HepG2 (cell line): ENCODE measurements around the gene CHN1.

ENCODE experiments used
- PAX8 ChIP-seq: sonication (generic); formaldehyde crosslinking; IDR thresholded peaks from 2 replicates; pipeline ENCODE4 v1.8.0; 2022; ENCODE audit warnings: mild to moderate bottlenecking, missing genetic modification reagents, borderline replicate concordance
- SMC3 ChIP-seq: IDR thresholded peaks from 2 replicates; pipeline ENCODE4 v1.6.1; 2011; ENCODE audit warnings: low read length, improper control_type of control experiment
- TF ChIP-seq, protein P1 (sequence below), 2 experiments: fragments of 450-650 bp in 1 of 2; sonication (generic) in 1 of 2; formaldehyde crosslinking in 1 of 2; IDR thresholded peaks; 2 replicates each; pipeline versions ENCODE4 v1.6.1 to v1.8.0; 2016 to 2022; ENCODE audit warnings: antibody characterized with exemption in 1 of 2, mild to moderate bottlenecking in 1 of 2, missing genetic modification reagents in 1 of 2
- TF ChIP-seq, protein P2 (sequence below): sonication (generic); formaldehyde crosslinking; IDR thresholded peaks from 2 replicates; pipeline ENCODE4; 2020; ENCODE audit warnings: missing genetic modification reagents, mild to moderate bottlenecking, borderline replicate concordance
- TF ChIP-seq, protein P3 (sequence below): sonication (generic); formaldehyde crosslinking; IDR thresholded peaks from 2 replicates; pipeline ENCODE4 v1.5.0; 2020; ENCODE audit warnings: mild to moderate bottlenecking, missing genetic modification reagents, moderate library complexity

DNA sequence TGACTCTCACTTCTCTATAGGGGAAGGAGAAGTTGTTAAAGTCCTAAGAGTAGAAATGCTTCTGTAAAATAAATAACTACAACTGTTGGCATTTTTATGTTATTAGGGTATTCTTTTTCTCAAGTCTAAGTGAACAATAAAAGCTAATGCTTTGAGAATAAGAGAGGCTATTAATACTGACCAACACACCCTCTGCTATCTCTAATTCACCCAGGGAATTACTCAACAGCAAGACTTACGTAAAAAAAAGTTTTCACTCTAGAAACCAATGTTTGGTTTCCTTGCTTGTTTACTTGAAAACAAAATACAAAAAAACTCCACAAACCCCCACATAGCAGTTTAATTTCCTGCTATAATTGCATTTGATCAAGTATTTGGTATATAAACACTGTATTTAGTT lies 25.2 kb downstream of the CHN1 start:
- TF ChIP-seq SMC3 (no peak), PAX8 (CRISPR knock-in tag) (no peak)
- TF ChIP-seq, protein P1, sequence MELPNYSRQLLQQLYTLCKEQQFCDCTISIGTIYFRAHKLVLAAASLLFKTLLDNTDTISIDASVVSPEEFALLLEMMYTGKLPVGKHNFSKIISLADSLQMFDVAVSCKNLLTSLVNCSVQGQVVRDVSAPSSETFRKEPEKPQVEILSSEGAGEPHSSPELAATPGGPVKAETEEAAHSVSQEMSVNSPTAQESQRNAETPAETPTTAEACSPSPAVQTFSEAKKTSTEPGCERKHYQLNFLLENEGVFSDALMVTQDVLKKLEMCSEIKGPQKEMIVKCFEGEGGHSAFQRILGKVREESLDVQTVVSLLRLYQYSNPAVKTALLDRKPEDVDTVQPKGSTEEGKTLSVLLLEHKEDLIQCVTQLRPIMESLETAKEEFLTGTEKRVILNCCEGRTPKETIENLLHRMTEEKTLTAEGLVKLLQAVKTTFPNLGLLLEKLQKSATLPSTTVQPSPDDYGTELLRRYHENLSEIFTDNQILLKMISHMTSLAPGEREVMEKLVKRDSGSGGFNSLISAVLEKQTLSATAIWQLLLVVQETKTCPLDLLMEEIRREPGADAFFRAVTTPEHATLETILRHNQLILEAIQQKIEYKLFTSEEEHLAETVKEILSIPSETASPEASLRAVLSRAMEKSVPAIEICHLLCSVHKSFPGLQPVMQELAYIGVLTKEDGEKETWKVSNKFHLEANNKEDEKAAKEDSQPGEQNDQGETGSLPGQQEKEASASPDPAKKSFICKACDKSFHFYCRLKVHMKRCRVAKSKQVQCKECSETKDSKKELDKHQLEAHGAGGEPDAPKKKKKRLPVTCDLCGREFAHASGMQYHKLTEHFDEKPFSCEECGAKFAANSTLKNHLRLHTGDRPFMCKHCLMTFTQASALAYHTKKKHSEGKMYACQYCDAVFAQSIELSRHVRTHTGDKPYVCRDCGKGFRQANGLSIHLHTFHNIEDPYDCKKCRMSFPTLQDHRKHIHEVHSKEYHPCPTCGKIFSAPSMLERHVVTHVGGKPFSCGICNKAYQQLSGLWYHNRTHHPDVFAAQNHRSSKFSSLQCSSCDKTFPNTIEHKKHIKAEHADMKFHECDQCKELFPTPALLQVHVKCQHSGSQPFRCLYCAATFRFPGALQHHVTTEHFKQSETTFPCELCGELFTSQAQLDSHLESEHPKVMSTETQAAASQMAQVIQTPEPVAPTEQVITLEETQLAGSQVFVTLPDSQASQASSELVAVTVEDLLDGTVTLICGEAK (IDR thresholded peaks at IDR 0.05) = no peak
- TF ChIP-seq, protein P1 (CRISPR knock-in tag; IDR thresholded peaks at IDR 0.05) = no peak
- TF ChIP-seq, protein P2, sequence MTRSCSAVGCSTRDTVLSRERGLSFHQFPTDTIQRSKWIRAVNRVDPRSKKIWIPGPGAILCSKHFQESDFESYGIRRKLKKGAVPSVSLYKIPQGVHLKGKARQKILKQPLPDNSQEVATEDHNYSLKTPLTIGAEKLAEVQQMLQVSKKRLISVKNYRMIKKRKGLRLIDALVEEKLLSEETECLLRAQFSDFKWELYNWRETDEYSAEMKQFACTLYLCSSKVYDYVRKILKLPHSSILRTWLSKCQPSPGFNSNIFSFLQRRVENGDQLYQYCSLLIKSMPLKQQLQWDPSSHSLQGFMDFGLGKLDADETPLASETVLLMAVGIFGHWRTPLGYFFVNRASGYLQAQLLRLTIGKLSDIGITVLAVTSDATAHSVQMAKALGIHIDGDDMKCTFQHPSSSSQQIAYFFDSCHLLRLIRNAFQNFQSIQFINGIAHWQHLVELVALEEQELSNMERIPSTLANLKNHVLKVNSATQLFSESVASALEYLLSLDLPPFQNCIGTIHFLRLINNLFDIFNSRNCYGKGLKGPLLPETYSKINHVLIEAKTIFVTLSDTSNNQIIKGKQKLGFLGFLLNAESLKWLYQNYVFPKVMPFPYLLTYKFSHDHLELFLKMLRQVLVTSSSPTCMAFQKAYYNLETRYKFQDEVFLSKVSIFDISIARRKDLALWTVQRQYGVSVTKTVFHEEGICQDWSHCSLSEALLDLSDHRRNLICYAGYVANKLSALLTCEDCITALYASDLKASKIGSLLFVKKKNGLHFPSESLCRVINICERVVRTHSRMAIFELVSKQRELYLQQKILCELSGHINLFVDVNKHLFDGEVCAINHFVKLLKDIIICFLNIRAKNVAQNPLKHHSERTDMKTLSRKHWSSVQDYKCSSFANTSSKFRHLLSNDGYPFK = no peak
- TF ChIP-seq, protein P3, sequence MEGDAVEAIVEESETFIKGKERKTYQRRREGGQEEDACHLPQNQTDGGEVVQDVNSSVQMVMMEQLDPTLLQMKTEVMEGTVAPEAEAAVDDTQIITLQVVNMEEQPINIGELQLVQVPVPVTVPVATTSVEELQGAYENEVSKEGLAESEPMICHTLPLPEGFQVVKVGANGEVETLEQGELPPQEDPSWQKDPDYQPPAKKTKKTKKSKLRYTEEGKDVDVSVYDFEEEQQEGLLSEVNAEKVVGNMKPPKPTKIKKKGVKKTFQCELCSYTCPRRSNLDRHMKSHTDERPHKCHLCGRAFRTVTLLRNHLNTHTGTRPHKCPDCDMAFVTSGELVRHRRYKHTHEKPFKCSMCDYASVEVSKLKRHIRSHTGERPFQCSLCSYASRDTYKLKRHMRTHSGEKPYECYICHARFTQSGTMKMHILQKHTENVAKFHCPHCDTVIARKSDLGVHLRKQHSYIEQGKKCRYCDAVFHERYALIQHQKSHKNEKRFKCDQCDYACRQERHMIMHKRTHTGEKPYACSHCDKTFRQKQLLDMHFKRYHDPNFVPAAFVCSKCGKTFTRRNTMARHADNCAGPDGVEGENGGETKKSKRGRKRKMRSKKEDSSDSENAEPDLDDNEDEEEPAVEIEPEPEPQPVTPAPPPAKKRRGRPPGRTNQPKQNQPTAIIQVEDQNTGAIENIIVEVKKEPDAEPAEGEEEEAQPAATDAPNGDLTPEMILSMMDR (CRISPR knock-in tag) = no peak
